ENCODE data around the gene TERT.

The TERT gene

DNA sequence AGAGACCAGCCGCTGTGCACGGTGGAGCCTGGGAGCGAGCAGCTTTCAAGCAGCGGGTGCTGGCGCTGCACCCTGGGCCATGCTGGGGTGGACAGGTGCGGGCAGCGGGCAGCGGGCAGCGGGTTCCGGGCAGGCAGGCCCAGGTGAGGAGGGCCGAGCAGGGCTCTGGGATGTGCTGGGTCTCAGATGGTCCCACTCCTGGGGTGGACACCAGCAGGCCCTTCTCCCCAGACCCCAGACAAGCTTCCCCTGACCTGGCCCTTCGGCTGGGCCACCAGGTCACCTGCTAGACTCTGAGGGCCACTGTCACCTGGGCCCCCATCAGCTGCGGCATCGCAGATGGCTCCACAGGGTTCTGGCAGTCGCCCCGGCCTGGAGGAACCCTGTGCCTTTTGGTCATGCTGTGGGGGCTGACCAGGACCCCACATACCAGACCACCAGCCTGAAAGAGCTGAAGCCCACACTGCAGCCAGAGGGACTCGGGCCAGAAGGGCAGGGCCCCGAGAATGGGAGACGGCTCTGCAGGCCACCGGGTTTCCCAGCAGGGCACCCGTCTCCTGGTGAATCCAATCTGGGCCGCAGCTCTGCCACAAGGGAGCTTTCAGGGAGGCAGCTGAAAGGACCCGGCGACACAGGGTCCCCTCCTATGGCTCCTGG is 91.4 kb downstream of the TERT start:
- no peaks in the 10 kb centered on the region for H3K36me3 ChIP-seq (ENCODE audit: control insufficient read depth, insufficient read depth, low read length)
- no peaks in the 10 kb centered on the region for H3K27me3 ChIP-seq (replicated peaks; ENCODE audit: control insufficient read depth, insufficient read depth, low read length, poor library complexity, severe bottlenecking)
- DNase-seq, result no peak

More for the DNA sequence above, 91.4 kb downstream of the TERT start:
- H3K4me1 ChIP-seq (ENCODE audit: control insufficient read depth, insufficient read depth, low read length, poor library complexity, severe bottlenecking), result no peaks in the 10 kb centered on the region
- no peaks in the 10 kb centered on the region for H3K9me3 ChIP-seq (ENCODE audit: control insufficient read depth, low read length)
- no peak overlapping the region for H3K27ac ChIP-seq (ENCODE audit: insufficient read depth, low read length, poor library complexity, severe bottlenecking)
- no peak overlapping the region for H3K4me3 ChIP-seq (ENCODE audit: insufficient read depth, low read depth, low read length, poor library complexity, severe bottlenecking)

All from effector memory CD4-positive, alpha-beta T cell (primary cell).